Lower leg skin (tissue), 3 donors: ENCODE results near the gene AP1S2.

Experiments
- CTCF ChIP-seq, 3 donors: fragments of 450-650 bp; IDR thresholded peaks; one replicate each; pipeline ENCODE4 v1.5.1; 2016; ENCODE audit warnings: antibody characterized with exemption in 3 of 3, mild to moderate bottlenecking in 3 of 3, moderate library complexity in 2 of 3
- POLR2A ChIP-seq, 2 donors: fragments of 450-650 bp; IDR thresholded peaks; one replicate each; pipeline ENCODE4 v1.6.1; 2016 to 2017; ENCODE audit warnings: antibody characterized with exemption in 2 of 2, mild to moderate bottlenecking in 1 of 2, moderate library complexity in 1 of 2

- TF ChIP-seq CTCF (IDR thresholded peaks at IDR 0.05): no peak
- TF ChIP-seq POLR2A (IDR thresholded peaks at IDR 0.05): no peak
Measured at GRCh38 chrX:15864629-15865028, 10.0 kb upstream of the AP1S2 start.
